Heart right ventricle (tissue), 16 donors: ENCODE measurements around the gene CRYBG1. TPM values are rescaled to one million over a fixed set of nuclear protein-coding genes. Genes with fewer than 3 reads are reported as not detected.

Experiments used
- ATAC-seq, 8 donors: fragments of 200-7000 bp; cut with Tn5 transposase; one replicate each; pipeline ENCODE4 v1.9.1; 2020; ENCODE audit warnings: mild to moderate bottlenecking in 8 of 8, moderate library complexity in 8 of 8, moderate number of reproducible peaks in 1 of 8
- DNase-seq, 2 donors: peaks; one replicate each; pipeline ENCODE4 v3.0.0-alpha.2; 2020
- H3K27ac ChIP-seq, 10 donors: fragments of 200-600 bp; sonication (generic) in 2 of 10; one replicate each; pipeline versions ENCODE4 v1.5.0 to v1.8.0; 2020 to 2022; ENCODE audit warnings: mild to moderate bottlenecking in 3 of 10
- H3K27me3 ChIP-seq, 7 donors: fragments of 200-600 bp; one replicate each; pipeline ENCODE4 v1.8.0; 2021 to 2022; ENCODE audit warnings: mild to moderate bottlenecking in 2 of 7
- H3K36me3 ChIP-seq, 9 donors: fragments of 200-600 bp; sonication (generic) in 1 of 9; one replicate each; pipeline versions ENCODE4 v1.5.0 to v1.8.0; 2020 to 2022; ENCODE audit warnings: mild to moderate bottlenecking in 2 of 9
- H3K4me1 ChIP-seq, 9 donors: fragments of 200-600 bp; sonication (generic) in 1 of 9; one replicate each; pipeline versions ENCODE4 v1.5.0 to v1.8.0; 2020 to 2022; ENCODE audit warnings: mild to moderate bottlenecking in 4 of 9
- H3K4me3 ChIP-seq, 10 donors: fragments of 200-600 bp; sonication (generic) in 2 of 10; one replicate each; pipeline versions ENCODE4 v1.5.0 to v1.8.0; 2020 to 2022; ENCODE audit warnings: mild to moderate bottlenecking in 7 of 10, moderate library complexity in 2 of 10
- H3K9me3 ChIP-seq, 11 donors: fragments of 200-600 bp in 10 of 11; sonication (generic) in 2 of 11; one replicate each; pipeline versions ENCODE4 v1.5.0 to v1.8.0; 2013 to 2022; ENCODE audit warnings: mild to moderate bottlenecking in 2 of 11, control low read depth in 1 of 11, moderate library complexity in 1 of 11
- CTCF ChIP-seq, 9 donors: fragments of 200-600 bp; sonication (generic) in 2 of 9; IDR thresholded peaks; one replicate each; pipeline versions ENCODE4 v1.5.0 to v1.8.0; 2021 to 2022; ENCODE audit warnings: antibody characterized with exemption in 9 of 9, mild to moderate bottlenecking in 5 of 9, moderate library complexity in 1 of 9
- WGBS, 2 donors: extraction: QIAGEN DNeasy Blood & Tissue Kit; methylation state at CpG; one replicate each; pipeline ENCODE4 v1.1.7; 2013; ENCODE audit warnings: inconsistent platforms in 1 of 2; 5-methylcytosine and 5-hydroxymethylcytosine counted together
- intact Hi-C, 10 donors: fragments of 100-400 bp; cut with DNase I; formaldehyde crosslinking; loops; one replicate each; pipeline versions ENCODE4 v1.11.1 to v1.14.2; 2022
- polyA plus RNA-seq, 2 donors: library from polyadenylated mRNA; stranded (reverse); fragments of 200-250 nt; gene quantifications; one replicate each; pipeline ENCODE4 v1.2.3, GENCODE V29; 2013
- total RNA-seq, 10 donors: library from RNA; stranded (reverse); fragmentation: NEBNext Ultra II Directional in 3 of 10; extraction: Animal tissue kit (Norgen Biotek cat#: 25700) in 3 of 10; gene quantifications; one replicate each; pipeline versions ENCODE4 v1.2.1 to v1.2.4, GENCODE V29; 2021 to 2023
- donor health status: Arrhythmogenic right ventricular cardiomyopathy.
- donor health status: ischemic (EF 13 %, LVEDD 7.1; RV severe dilation, severe dysfunction).
- donor health status: healthy with polysubstance abuse.
- donor health status: DM: no; HTN: yes; CAD: no.
- donor health status: DM: no; HTN: no; CAD: no.
- donor health status: ischemic (EF 25% LVEDD 6.9; RV normal size, moderate dysfunction).
- donor health status: ischemic (EF 25% LVEDD 5.7; RV mildly dilated, moderate dysfunction).
- donor health status: healthy.
- donor health status: DM: yes; HTN: yes; CAD: no.
- donor health status: Ischemic cardiomyopathy.
- donor health status: ischemic (EF 35%, LVEDD 5.7; RV mildly dilated, moderate dysfunction).
- donor health status: nonischemic (EF 11% LVEDD 7.7; RV severe dilation, severe dysfunction).
- donor health status: DM: yes; HTN: yes; CAD: no.
- donor health status: PGD.
- donor health status: ischemic (EF 29% LVEDD 5.4; RV normal size, mild dysfunction).
- donor health status: nonischemic (EF 23%, LVEDD 6.1; RV moderate dilation, normal function).

CRYBG1 gene
- total and polyA plus RNA-seq, 12 donors = 0.64 to 9.4 (median 1.5) TPM

DNA sequence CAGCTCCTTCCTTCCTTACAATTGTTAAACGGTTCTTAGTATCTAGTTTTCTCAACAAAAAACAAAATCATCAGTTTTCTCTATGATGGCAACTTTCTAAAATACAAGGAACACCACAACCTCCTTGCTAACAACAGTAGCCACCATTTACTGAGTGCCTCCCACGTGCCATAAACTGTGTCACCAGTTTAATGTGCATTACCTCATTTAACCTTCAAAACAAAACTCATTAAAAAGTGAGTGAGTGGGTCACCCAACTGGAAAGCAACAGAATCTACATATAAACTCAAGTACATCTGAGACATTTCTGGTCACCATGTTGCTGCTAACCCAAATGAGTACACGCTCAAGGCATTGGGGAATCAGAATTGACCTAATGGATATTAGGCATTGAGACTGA, 257.8 kb downstream of the CRYBG1 start:
- intact Hi-C loops = loop anchor here in 1 of 10 donors (10.0 kb wide), 1 partner anchor 356 kb away; the partner anchor contains the start of gene CD24
- Histone ChIP-seq H3K9me3 (no peaks in the 10 kb centered on the region), H3K36me3 (peaks cover 0 to 88% (median 0%) of the 10 kb centered on the region in 9 donors), H3K4me1 (no peaks in the 10 kb centered on the region), H3K4me3 (no peak overlapping the region), H3K27me3 (no peaks in the 10 kb centered on the region), H3K27ac (no peak overlapping the region)
- no peak for ATAC-seq
- no peak for DNase-seq
- TF ChIP-seq CTCF (IDR thresholded peaks at IDR 0.05) = no peak
- 64 to 87% methylated on average over 3 of the region's 3 CpGs for WGBS, 2 donors

DNA sequence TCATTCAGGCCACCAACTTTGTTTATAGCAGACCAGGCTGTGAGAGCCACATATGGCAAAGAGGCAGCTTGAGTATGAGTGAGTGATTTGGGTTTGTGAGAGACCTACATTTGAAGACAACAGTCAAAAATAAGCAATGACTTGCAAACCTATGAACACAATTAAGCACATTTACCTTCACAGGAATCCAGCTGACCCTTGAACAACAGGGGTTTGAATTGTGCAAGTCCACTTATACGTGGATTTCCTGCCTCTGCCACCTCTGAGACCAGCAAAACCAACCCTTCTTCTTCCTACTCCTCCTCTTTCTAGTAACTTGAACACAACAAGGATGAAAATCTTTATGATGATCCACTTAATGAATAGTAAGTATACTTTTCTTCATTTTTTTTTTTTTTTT, 258.7 kb downstream of the CRYBG1 start:
- Histone ChIP-seq H3K9me3 (no peaks in the 10 kb centered on the region), H3K27me3 (no peaks in the 10 kb centered on the region), H3K4me3 (no peak overlapping the region), H3K27ac (no peak overlapping the region), H3K36me3 (peaks cover 0 to 79% (median 0%) of the 10 kb centered on the region in 9 donors), H3K4me1 (no peaks in the 10 kb centered on the region)
- intact Hi-C loops = loop anchor here in 1 of 10 donors (10.0 kb wide), 1 partner anchor 356 kb away; the partner anchor contains the start of gene CD24
- DNase-seq = no peak
- TF ChIP-seq CTCF (IDR thresholded peaks at IDR 0.05) = no peak
- no peak for ATAC-seq
- WGBS, 2 donors = 81 to 96% methylated on average over 1 of the region's 1 CpG

DNA sequence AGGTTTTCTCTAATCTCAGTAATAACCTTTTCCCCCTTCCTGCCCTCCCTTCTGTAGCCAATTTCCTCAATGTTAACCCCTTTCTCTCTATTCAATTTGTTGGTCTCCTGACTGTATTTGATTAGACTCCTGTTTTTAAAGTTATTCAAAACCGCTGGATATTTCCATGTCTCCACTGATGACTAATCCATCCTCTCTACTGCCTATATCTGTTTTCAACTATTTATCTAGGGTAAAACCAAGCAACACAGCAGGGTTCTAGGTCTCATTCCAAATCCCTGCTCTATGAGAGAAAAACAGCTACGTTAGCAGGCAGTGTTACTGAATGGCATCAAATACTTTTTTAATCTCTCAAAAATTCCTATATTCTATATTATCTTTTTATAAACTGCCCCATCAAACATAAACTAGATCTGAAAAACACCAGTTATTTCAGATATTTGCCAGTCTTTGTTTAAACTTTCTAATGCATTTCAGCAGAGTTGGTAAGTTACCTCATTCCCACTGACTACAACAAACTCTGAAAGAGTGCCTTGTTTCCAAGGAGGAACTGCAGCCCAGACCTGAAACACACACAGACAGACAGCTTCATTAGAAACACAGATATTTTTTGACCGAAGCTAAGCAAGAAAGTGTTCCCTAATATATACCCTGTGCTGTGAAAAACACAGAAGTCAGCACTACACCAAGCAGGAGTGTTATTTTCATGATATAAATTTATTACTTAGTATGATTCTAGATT, 260.6 kb downstream of the CRYBG1 start:
- no peak for TF ChIP-seq CTCF (IDR thresholded peaks at IDR 0.05)
- intact Hi-C loops = no loop called here
- WGBS, 2 donors = 77 to 78% methylated on average over 3 of the region's 3 CpGs
- no peaks in the 10 kb centered on the region for H3K4me1 ChIP-seq
- ATAC-seq (no peak), DNase-seq (no peak)
- no peak overlapping the region for H3K27ac ChIP-seq
- no peak overlapping the region for H3K4me3 ChIP-seq
- peaks cover 0 to 64% (median 0%) of the 10 kb centered on the region in 9 donors for H3K36me3 ChIP-seq
- H3K27me3 ChIP-seq = no peaks in the 10 kb centered on the region
- no peaks in the 10 kb centered on the region for H3K9me3 ChIP-seq

Other genes starting within 250 kb of the CRYBG1 start
- 10 to 100 TPM; 12.6 to 18.0 (median 15.4) TPM for gene ATG5, start 35.0 kb upstream of the CRYBG1 start, total RNA-seq
- gene ATG5, start 35.0 kb upstream of the CRYBG1 start, polyA plus RNA-seq = 10 to 100 TPM; 12.7 to 13.8 TPM